ENCODE results near the gene CYBB. TPM values are rescaled to one million over a fixed set of nuclear protein-coding genes. Genes with fewer than 3 reads are reported as not detected.

The CYBB gene
- total RNA-seq, 4 donors from 2014 or later, result 0.73 to 3.7 (median 2.6) TPM

DNA sequence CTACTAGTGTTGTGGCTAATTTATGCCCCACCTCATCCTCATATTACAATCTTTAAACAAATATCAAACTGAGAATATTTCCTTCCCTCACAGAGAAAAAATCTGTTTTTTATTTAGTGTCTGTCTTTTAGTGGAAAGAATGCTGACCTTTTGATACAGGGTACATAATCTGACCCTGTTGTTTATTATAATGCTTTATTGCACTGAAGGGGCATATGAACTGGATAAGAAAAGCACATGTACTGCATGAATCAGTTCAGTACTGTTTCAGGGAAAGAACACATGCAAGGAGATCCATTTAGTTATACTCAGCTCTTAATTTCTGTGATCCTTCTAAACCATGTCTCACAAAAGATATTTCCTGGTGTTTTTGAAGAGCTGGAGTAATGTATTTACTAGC lies 83.0 kb downstream of the CYBB start:
- Histone ChIP-seq H3K36me3 (no peaks in the 10 kb centered on the region), H3K9me3 (no peaks in the 10 kb centered on the region), H3K4me1 (no peaks in the 10 kb centered on the region), H3K27me3 (no peaks in the 10 kb centered on the region), H3K27ac (no peak overlapping the region), H3K4me3 (no peak overlapping the region)
- no peak for DNase-seq (ENCODE audit: low spot score in 2 of 2)
- TF ChIP-seq EP300 (IDR thresholded peaks at IDR 0.05), result no peak
- TF ChIP-seq, protein P1, sequence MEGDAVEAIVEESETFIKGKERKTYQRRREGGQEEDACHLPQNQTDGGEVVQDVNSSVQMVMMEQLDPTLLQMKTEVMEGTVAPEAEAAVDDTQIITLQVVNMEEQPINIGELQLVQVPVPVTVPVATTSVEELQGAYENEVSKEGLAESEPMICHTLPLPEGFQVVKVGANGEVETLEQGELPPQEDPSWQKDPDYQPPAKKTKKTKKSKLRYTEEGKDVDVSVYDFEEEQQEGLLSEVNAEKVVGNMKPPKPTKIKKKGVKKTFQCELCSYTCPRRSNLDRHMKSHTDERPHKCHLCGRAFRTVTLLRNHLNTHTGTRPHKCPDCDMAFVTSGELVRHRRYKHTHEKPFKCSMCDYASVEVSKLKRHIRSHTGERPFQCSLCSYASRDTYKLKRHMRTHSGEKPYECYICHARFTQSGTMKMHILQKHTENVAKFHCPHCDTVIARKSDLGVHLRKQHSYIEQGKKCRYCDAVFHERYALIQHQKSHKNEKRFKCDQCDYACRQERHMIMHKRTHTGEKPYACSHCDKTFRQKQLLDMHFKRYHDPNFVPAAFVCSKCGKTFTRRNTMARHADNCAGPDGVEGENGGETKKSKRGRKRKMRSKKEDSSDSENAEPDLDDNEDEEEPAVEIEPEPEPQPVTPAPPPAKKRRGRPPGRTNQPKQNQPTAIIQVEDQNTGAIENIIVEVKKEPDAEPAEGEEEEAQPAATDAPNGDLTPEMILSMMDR (IDR thresholded peaks at IDR 0.05), result no peak

Other genes starting within 250 kb of the CYBB start
- 1 to 10 TPM; 1.8 to 3.2 (median 2.5) TPM for gene LANCL3, start 208.4 kb upstream of the CYBB start, total RNA-seq
- 1 to 10 TPM; 1.1 to 2.3 (median 1.7) TPM for gene XK, start 94.3 kb upstream of the CYBB start, total RNA-seq
- 10 to 100 TPM; 10.5 to 16.9 (median 11.1) TPM for gene DYNLT3, start 67.5 kb downstream of the CYBB start, total RNA-seq
- gene SYTL5, start 226.5 kb downstream of the CYBB start, total RNA-seq, result under 1 TPM; 0.25 to 0.65 (median 0.37) TPM